ENCODE measurements around the gene OR51S1.

The OR51S1 gene, protein sequence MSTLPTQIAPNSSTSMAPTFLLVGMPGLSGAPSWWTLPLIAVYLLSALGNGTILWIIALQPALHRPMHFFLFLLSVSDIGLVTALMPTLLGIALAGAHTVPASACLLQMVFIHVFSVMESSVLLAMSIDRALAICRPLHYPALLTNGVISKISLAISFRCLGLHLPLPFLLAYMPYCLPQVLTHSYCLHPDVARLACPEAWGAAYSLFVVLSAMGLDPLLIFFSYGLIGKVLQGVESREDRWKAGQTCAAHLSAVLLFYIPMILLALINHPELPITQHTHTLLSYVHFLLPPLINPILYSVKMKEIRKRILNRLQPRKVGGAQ

DNA sequence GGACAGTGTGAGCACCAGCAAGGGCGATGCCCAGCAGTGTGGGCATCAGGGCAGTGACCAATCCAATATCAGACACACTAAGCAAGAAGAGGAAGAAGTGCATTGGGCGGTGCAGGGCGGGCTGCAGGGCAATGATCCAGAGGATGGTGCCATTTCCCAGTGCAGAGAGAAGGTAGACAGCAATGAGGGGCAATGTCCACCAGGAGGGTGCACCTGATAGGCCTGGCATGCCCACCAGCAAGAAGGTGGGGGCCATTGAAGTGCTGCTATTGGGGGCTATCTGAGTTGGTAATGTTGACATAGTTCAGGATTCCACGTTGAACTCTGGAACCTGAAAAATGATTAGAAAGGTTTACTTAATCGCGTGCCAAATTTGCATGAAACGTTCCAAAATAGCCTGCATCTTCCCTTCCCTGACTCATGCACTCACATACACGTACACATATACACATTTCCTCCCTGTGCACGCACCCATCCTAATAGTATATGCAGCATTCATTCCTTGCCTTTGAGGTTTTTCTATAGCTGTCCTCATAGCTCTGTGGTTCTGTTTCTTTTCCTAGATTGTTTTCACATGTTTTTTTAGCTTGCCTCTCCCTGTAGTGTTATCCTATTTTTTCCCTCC lies at the start of gene OR51S1:
OR51S1 (minus strand) TSS at position 301 of the 625 bp plus-strand sequence; CDS start at position 301, 0 bp downstream.
- H3K36me3 ChIP-seq (ENCODE audit: control insufficient read depth, insufficient read depth, low read length), result no peaks in the 10 kb centered on the region
- no peak for DNase-seq (ENCODE audit: extremely low read depth, insufficient read length)
- H3K27me3 ChIP-seq (replicated peaks; ENCODE audit: control insufficient read depth, insufficient read depth, low read length), result no peaks in the 10 kb centered on the region
- no peak within 1 kb of the TSS for H3K4me3 ChIP-seq (replicated peaks; ENCODE audit: low read depth, low read length)
- TF ChIP-seq, protein P1, sequence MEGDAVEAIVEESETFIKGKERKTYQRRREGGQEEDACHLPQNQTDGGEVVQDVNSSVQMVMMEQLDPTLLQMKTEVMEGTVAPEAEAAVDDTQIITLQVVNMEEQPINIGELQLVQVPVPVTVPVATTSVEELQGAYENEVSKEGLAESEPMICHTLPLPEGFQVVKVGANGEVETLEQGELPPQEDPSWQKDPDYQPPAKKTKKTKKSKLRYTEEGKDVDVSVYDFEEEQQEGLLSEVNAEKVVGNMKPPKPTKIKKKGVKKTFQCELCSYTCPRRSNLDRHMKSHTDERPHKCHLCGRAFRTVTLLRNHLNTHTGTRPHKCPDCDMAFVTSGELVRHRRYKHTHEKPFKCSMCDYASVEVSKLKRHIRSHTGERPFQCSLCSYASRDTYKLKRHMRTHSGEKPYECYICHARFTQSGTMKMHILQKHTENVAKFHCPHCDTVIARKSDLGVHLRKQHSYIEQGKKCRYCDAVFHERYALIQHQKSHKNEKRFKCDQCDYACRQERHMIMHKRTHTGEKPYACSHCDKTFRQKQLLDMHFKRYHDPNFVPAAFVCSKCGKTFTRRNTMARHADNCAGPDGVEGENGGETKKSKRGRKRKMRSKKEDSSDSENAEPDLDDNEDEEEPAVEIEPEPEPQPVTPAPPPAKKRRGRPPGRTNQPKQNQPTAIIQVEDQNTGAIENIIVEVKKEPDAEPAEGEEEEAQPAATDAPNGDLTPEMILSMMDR (IDR thresholded peaks at IDR 0.05; ENCODE audit: insufficient read depth, low read length, poor library complexity, severe bottlenecking), result no peak

DNA sequence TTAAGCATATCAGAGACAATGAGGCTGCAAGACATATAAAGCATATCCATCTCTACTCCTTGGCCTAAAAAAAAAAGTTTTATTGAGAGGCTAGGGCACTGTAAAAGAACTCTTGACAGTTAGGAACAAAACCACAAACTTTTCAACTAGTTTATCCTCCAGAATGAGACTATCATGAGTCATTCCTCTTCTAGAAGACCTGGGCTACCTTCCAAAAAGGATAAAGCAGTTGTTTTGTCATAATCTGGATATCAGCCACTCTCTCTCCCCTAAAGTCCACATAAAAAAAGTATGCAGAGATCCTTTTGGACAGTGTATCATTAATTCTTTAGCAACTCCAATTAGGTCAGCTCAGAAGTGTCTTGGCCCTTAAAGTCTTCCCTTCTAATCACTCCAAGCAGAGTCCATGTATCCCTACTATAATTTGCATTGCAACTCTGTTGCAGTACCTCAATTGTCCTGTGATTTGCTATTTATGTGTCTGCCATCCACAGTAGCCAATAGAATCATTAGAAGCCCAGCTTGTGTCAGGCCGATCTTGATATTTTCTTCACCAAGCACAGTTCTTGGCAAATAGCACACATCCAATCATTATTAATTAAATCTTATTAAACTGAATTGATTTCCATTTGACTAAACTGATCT lies 43.1 kb upstream of the OR51S1 start:
- TF ChIP-seq, protein P1 (IDR thresholded peaks at IDR 0.05; ENCODE audit: insufficient read depth, low read length, poor library complexity, severe bottlenecking), result no peak
- H3K36me3 ChIP-seq (ENCODE audit: control insufficient read depth, insufficient read depth, low read length), result no peaks in the 10 kb centered on the region
- H3K4me3 ChIP-seq (replicated peaks; ENCODE audit: low read depth, low read length), result no peak overlapping the region
- DNase-seq (ENCODE audit: extremely low read depth, insufficient read length), result no peak
- no peaks in the 10 kb centered on the region for H3K27me3 ChIP-seq (replicated peaks; ENCODE audit: control insufficient read depth, insufficient read depth, low read length)

DNA sequence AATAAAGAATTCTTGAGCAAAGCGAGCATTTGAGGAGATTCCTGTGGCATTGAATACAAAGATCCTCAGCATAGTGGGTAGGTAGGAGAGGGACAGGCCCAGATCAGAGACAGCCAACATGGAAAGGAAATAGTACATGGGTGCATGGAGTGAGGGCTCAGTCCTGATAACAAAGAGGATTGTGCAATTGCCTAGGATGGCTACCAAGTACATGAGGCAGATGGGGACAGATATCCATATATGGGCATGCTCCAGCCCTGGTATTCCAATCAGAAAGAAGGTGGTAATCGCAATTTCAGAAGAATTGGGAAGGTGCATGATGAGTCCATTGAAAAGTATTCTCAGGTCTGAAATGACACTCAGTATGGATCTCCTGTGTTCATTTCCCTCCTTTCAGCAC lies 41.3 kb upstream of the OR51S1 start:
- H3K36me3 ChIP-seq (ENCODE audit: control insufficient read depth, insufficient read depth, low read length), result no peaks in the 10 kb centered on the region
- H3K27me3 ChIP-seq (replicated peaks; ENCODE audit: control insufficient read depth, insufficient read depth, low read length), result no peaks in the 10 kb centered on the region
- DNase-seq (ENCODE audit: extremely low read depth, insufficient read length), result no peak
- TF ChIP-seq, protein P1 (IDR thresholded peaks at IDR 0.05; ENCODE audit: insufficient read depth, low read length, poor library complexity, severe bottlenecking), result no peak
- no peak overlapping the region for H3K4me3 ChIP-seq (replicated peaks; ENCODE audit: low read depth, low read length)

DNA sequence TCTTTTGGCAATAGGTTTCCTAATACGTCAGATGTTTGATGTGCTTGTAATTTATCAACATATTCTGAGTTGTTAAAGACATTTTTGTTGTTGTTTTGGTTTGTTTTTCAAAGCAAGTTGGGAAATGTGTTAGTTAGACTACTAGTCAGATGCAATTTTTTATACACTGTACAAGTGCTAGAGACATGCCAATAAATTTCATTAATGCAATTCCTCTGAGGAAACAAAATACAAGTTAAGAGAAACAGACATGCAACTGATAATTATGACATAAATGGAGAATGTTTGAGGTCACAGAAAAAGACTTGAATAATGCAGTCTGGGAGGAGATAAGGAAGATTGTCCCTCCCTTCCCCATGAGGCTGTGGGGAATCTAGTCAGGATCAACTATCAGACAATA lies 38.6 kb upstream of the OR51S1 start:
- TF ChIP-seq, protein P1 (IDR thresholded peaks at IDR 0.05; ENCODE audit: insufficient read depth, low read length, poor library complexity, severe bottlenecking), result no peak
- H3K4me3 ChIP-seq (replicated peaks; ENCODE audit: low read depth, low read length), result no peak overlapping the region
- no peak for DNase-seq (ENCODE audit: extremely low read depth, insufficient read length)
- no peaks in the 10 kb centered on the region for H3K36me3 ChIP-seq (ENCODE audit: control insufficient read depth, insufficient read depth, low read length)
- no peaks in the 10 kb centered on the region for H3K27me3 ChIP-seq (replicated peaks; ENCODE audit: control insufficient read depth, insufficient read depth, low read length)

DNA sequence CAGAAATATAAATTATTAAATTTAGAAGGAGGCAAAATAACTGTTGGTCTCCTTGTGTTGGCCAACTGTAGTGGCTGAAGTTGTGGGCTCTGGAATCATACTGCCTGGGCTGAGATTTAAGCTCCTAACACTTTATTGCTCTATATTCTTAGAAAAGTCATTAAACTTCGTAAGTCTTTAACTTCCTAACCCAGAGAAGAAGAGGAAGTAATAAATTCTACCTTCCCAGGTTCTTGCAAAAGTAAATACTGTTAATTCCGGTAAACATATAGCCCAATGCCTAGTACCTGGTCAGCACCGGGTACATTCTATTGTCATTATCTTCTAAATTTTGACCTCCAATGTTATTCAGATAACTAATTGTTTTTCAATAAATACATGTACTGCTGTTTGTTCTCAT lies 37.2 kb upstream of the OR51S1 start:
- no peaks in the 10 kb centered on the region for H3K27me3 ChIP-seq (replicated peaks; ENCODE audit: control insufficient read depth, insufficient read depth, low read length)
- no peak for DNase-seq (ENCODE audit: extremely low read depth, insufficient read length)
- TF ChIP-seq, protein P1 (IDR thresholded peaks at IDR 0.05; ENCODE audit: insufficient read depth, low read length, poor library complexity, severe bottlenecking), result no peak
- no peaks in the 10 kb centered on the region for H3K36me3 ChIP-seq (ENCODE audit: control insufficient read depth, insufficient read depth, low read length)
- H3K4me3 ChIP-seq (replicated peaks; ENCODE audit: low read depth, low read length), result no peak overlapping the region

Data from GM06990 (cell line).